Loucy (cell line): ENCODE data around the gene DDX39B.

Experiments
- H2AFZ ChIP-seq: fragments of 200-600 bp; sonication (generic); 2 replicates; pipeline ENCODE4 v1.6.0; 2016; ENCODE audit warnings: antibody characterized with exemption, mild to moderate bottlenecking, low read length, moderate library complexity
- H3F3A ChIP-seq: fragments of 200-600 bp; 2 replicates; pipeline ENCODE4 v1.6.0; 2016; ENCODE audit warnings: antibody characterized with exemption, low read depth, mild to moderate bottlenecking
- H3K27me3 ChIP-seq: fragments of 200-600 bp; sonication (generic); 2 replicates; pipeline ENCODE4 v1.6.1; 2014; ENCODE audit warnings: low read length, mild to moderate bottlenecking; ENCODE audit not compliant: insufficient read depth, poor library complexity, severe bottlenecking
- H3K36me3 ChIP-seq: fragments of 200-600 bp; sonication (generic); 2 replicates; pipeline ENCODE4 v1.6.1; 2016; ENCODE audit warnings: low read length; ENCODE audit not compliant: insufficient read depth
- H3K4me1 ChIP-seq: fragments of 200-600 bp; sonication (generic); 2 replicates; pipeline ENCODE4 v1.5.1; 2014; ENCODE audit warnings: low read length, mild to moderate bottlenecking; ENCODE audit not compliant: insufficient read depth, poor library complexity, severe bottlenecking
- H3K4me2 ChIP-seq: fragments of 200-600 bp; sonication (generic); 2 replicates; pipeline ENCODE4 v1.6.0; 2014; ENCODE audit warnings: antibody characterized with exemption, low read length, low read depth, mild to moderate bottlenecking; ENCODE audit not compliant: poor library complexity, severe bottlenecking
- H3K4me3 ChIP-seq: fragments of 200-600 bp; sonication (generic); 2 replicates; pipeline ENCODE4 v1.5.1; 2014; ENCODE audit warnings: low read length, mild to moderate bottlenecking, mixed read lengths; ENCODE audit not compliant: poor library complexity, severe bottlenecking
- H3K79me2 ChIP-seq: fragments of 200-600 bp; sonication (generic); 2 replicates; pipeline ENCODE4 v1.6.1; 2014; ENCODE audit warnings: low read length; ENCODE audit not compliant: insufficient read depth
- H3K9ac ChIP-seq: fragments of 200-600 bp; sonication (generic); 2 replicates; pipeline ENCODE4 v1.6.0; 2014; ENCODE audit warnings: mild to moderate bottlenecking, low read depth, low read length, moderate library complexity; ENCODE audit not compliant: poor library complexity, severe bottlenecking
- H3K9me2 ChIP-seq: fragments of 200-600 bp; sonication (generic); replicated peaks from 2 replicates; pipeline ENCODE4 v1.6.1; 2016; ENCODE audit warnings: low read depth, low read length, mixed read lengths
- H3K9me3 ChIP-seq: fragments of 200-600 bp; sonication (generic); 2 replicates; pipeline ENCODE4 v1.6.1; 2014; ENCODE audit warnings: mild to moderate bottlenecking, antibody characterized with exemption, low read length, low read depth; ENCODE audit not compliant: insufficient read depth
- H4K20me1 ChIP-seq: fragments of 200-600 bp; sonication (generic); 2 replicates; pipeline ENCODE4 v1.6.0; 2014; ENCODE audit warnings: antibody characterized with exemption, low read length, mild to moderate bottlenecking; ENCODE audit not compliant: insufficient read depth, poor library complexity, severe bottlenecking
- EZH2phosphoT487 ChIP-seq: fragments of 200-600 bp; IDR thresholded peaks from 2 replicates; pipeline ENCODE4 v1.6.1; 2018; ENCODE audit warnings: antibody characterized with exemption, mild to moderate bottlenecking, moderate library complexity, borderline replicate concordance
- TF ChIP-seq, protein P1 (sequence below): fragments of 200-600 bp; sonication (generic); conservative IDR thresholded peaks from 2 replicates; pipeline ENCODE4 v1.5.1; 2014; ENCODE audit warnings: mild to moderate bottlenecking, antibody characterized with exemption, low read length

DDX39B gene

DNA sequence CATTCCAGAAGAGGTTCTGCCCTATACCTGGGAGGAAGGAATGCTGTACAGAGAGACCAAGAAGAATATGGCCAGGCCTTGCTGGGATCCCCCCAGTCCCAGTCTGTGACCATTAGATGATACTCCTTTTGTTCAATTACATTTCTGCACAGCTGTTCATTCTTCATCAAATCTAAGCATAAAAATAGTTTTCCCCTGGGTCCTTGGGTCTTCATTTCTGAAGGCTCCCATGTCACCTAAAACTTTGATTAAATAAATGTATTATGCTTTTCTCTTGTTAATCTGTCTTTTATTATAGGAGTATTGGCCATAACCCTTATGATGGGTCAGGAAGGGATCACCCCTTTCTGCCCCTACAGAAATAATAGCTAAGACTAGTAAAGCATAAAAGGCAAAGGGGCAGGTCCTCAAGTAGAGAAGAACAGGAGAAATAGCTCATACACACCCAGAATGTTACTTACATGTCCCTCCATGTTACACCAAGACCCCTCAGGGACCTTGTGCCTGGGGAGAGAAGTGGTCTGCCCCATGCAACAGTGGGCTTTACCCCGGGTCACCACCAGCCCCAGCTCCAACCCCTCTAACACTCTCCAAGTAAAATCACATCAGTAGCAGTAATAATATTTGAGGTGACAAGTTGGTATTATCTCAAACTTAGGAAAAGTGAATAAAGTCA, 28.2 kb upstream of the DDX39B start:
- H3K36me3 ChIP-seq, result no peaks in the 10 kb centered on the region
- no peak overlapping the region for H3K4me3 ChIP-seq
- H4K20me1 ChIP-seq, result no peaks in the 10 kb centered on the region
- peaks cover 67% of the 10 kb centered on the region for H3K4me1 ChIP-seq
- 0 out of 2 replicates have a peak, but pooled peaks cover 3% of the 10 kb centered on the region for H3F3A ChIP-seq
- H3K27me3 ChIP-seq, result no peaks in the 10 kb centered on the region
- no peaks in the 10 kb centered on the region for H3K9me2 ChIP-seq
- H2AFZ ChIP-seq, result no peak overlapping the region
- H3K4me2 ChIP-seq, result no peak overlapping the region
- H3K79me2 ChIP-seq, result no peaks in the 10 kb centered on the region
- H3K9ac ChIP-seq, result no peak overlapping the region
- TF ChIP-seq, protein P1, sequence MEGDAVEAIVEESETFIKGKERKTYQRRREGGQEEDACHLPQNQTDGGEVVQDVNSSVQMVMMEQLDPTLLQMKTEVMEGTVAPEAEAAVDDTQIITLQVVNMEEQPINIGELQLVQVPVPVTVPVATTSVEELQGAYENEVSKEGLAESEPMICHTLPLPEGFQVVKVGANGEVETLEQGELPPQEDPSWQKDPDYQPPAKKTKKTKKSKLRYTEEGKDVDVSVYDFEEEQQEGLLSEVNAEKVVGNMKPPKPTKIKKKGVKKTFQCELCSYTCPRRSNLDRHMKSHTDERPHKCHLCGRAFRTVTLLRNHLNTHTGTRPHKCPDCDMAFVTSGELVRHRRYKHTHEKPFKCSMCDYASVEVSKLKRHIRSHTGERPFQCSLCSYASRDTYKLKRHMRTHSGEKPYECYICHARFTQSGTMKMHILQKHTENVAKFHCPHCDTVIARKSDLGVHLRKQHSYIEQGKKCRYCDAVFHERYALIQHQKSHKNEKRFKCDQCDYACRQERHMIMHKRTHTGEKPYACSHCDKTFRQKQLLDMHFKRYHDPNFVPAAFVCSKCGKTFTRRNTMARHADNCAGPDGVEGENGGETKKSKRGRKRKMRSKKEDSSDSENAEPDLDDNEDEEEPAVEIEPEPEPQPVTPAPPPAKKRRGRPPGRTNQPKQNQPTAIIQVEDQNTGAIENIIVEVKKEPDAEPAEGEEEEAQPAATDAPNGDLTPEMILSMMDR, result no peak
- H3K9me3 ChIP-seq, result no peaks in the 10 kb centered on the region

DNA sequence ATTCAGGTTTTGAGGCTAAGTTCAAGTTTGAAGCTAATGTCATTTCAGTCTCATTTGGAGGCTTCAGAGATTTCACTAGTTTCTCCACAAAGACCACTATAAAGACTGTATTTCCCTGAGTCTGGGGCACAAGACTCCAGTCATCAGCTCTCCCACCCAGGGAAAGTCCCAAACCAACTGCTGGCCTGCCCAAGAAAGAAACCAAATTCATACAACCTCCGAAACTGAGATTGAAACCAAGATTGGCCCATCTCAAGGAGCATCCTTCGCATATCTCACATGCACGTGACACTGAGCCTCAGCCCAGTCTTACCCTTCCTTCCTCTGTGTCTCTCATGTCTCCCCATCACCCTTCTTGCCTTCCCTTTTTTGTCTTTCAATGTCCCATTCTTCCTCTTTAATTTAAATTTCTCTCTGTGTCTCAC, 26.7 kb upstream of the DDX39B start:
- Histone ChIP-seq H3K4me3 (no peak overlapping the region), H3K9ac (no peak overlapping the region), H3K4me1 (peaks cover 62% of the 10 kb centered on the region), H4K20me1 (no peaks in the 10 kb centered on the region), H3K79me2 (no peaks in the 10 kb centered on the region), H3K27me3 (no peaks in the 10 kb centered on the region), H3F3A (0 out of 2 replicates have a peak, but pooled peaks cover 3% of the 10 kb centered on the region), H2AFZ (no peak overlapping the region), H3K4me2 (no peak overlapping the region), H3K9me2 (no peaks in the 10 kb centered on the region), H3K36me3 (no peaks in the 10 kb centered on the region), H3K9me3 (no peaks in the 10 kb centered on the region)
- no peak for TF ChIP-seq EZH2phosphoT487
- TF ChIP-seq, protein P1, result no peak

DNA sequence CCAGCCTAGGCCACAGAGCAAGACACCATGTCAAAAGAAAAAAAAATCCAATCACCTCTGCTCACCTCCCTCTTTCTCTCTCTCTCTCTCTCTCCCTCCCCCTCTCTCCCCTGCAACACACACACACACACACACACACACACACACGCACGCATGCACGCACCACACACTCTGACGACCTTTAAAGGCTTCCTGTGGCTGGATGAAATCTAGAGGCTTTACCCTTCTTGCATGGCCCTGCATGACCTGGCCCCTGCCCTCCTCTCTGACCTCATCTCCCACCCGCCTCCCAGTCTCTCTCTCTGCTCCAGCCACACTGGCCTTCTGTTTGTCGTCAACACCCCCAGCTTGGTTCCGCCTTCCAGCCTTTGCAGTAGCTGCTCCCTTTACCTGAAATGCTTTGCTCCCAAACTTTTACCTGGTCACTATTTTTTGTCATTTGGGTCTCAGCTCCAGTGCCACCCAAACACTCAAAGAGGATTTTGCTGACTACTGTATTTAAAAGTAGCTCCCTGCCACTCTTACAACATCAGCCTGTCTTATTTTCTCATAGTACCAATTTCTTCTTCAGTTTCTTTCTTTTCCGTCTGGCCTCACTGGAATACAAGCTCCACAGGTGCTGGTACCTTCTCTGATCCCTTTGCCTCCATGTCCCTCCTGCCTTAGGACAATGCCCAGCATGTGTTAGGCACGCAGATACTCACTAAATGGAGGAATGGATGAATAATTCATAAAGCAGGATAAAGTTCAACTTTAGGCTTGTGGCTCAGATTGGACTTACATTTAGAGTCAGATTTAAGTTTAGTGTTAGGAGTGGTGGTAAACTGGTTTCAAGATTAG, 25.9 kb upstream of the DDX39B start:
- no peaks in the 10 kb centered on the region for H3K9me3 ChIP-seq
- no peak overlapping the region for H3K4me3 ChIP-seq
- H3K9ac ChIP-seq, result peak overlapping the region; percentile 6
- peak overlapping the region; percentile 39 for H3K4me2 ChIP-seq
- H3K9me2 ChIP-seq, result no peaks in the 10 kb centered on the region
- TF ChIP-seq, protein P1, result no peak
- no peak for TF ChIP-seq EZH2phosphoT487
- H3K79me2 ChIP-seq, result no peaks in the 10 kb centered on the region
- no peaks in the 10 kb centered on the region for H3K27me3 ChIP-seq
- no peak overlapping the region for H2AFZ ChIP-seq
- H3K36me3 ChIP-seq, result no peaks in the 10 kb centered on the region
- H3K4me1 ChIP-seq, result peaks cover 69% of the 10 kb centered on the region
- no peaks in the 10 kb centered on the region for H4K20me1 ChIP-seq
- H3F3A ChIP-seq, result 0 out of 2 replicates have a peak, but pooled peaks cover 3% of the 10 kb centered on the region
